Neural progenitor cell (in vitro differentiated cells): ENCODE results near the gene DOK4.

Source experiments
- EZH2 ChIP-seq: fragments of 200-600 bp; sonication (generic); IDR thresholded peaks from 2 replicates; pipeline ENCODE4 v1.6.1; 2017; ENCODE audit warnings: antibody characterized with exemption, mild to moderate bottlenecking, moderate library complexity
- TF ChIP-seq, protein P1 (sequence below): fragments of 200-600 bp; sonication (generic); IDR thresholded peaks from 2 replicates; pipeline ENCODE4 v1.5.1; 2017; ENCODE audit warnings: antibody characterized with exemption, mild to moderate bottlenecking

DNA sequence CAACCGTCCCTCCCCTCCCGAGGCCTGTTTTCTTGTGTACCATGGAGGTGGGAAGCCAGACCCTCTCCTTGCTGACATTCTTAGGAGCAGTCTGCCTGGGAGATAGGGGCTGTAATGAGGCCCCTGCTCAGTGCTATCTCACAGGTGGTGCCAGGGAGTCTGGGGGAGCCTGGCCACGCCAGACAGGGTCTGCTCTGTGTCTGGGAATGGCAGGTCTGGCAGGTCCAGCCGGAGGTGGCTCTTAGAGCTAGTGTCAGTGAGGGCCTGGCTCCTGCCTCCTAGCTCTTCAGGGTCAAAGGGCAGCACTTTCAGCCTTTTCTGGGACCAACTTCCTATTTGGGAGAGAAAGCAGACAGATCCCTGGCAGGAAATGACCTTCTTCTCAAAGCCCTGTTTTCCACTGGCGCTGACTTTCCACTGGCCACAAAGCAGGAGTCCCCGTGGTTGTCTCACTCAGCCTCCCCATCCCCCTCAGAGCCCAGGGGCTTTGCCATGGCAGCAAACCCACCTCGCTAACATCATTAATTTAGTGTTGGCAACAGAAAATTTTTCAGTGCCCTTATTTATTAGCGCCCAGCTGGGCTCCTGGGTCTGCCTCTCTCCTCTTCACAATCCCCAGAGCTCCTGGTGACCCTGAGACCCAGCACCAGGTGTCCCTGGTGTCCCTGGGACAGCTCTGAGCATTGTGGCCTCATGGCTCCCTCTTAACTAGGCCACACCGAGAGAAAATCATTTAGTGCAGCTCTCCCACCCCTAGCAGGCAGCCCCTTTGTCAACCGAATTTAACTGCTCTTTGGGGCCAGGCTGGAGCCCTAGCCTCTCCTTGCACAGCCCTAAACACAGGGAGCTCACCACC is 24.0 kb upstream of the DOK4 start:
- TF ChIP-seq, protein P1, sequence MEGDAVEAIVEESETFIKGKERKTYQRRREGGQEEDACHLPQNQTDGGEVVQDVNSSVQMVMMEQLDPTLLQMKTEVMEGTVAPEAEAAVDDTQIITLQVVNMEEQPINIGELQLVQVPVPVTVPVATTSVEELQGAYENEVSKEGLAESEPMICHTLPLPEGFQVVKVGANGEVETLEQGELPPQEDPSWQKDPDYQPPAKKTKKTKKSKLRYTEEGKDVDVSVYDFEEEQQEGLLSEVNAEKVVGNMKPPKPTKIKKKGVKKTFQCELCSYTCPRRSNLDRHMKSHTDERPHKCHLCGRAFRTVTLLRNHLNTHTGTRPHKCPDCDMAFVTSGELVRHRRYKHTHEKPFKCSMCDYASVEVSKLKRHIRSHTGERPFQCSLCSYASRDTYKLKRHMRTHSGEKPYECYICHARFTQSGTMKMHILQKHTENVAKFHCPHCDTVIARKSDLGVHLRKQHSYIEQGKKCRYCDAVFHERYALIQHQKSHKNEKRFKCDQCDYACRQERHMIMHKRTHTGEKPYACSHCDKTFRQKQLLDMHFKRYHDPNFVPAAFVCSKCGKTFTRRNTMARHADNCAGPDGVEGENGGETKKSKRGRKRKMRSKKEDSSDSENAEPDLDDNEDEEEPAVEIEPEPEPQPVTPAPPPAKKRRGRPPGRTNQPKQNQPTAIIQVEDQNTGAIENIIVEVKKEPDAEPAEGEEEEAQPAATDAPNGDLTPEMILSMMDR = no peak
- TF ChIP-seq EZH2 = no peak
